Nephron progenitor cell (in vitro differentiated cells): ENCODE results near the gene NTSR2.

Source experiments
- DNase-seq: peaks from one replicate; pipeline ENCODE4 v3.0.0; 2021
- H3K27ac Mint-ChIP-seq: 2 replicates; pipeline ENCODE4 v1.8.0; 2021; ENCODE audit warnings: mild to moderate bottlenecking, moderate library complexity, mixed read lengths
- H3K27me3 Mint-ChIP-seq: 2 replicates; pipeline ENCODE4 v1.8.0; 2021; ENCODE audit warnings: mild to moderate bottlenecking, low read depth, mixed read lengths; ENCODE audit not compliant: poor library complexity
- H3K36me3 Mint-ChIP-seq: 2 replicates; pipeline ENCODE4 v1.8.0; 2021; ENCODE audit warnings: low read depth, mixed read lengths
- H3K4me1 Mint-ChIP-seq: 2 replicates; pipeline ENCODE4 v1.8.0; 2021; ENCODE audit warnings: mixed read lengths
- H3K4me3 Mint-ChIP-seq: 2 replicates; pipeline ENCODE4 v1.8.0; 2021; ENCODE audit warnings: mild to moderate bottlenecking, moderate library complexity, mixed read lengths
- H3K9me3 Mint-ChIP-seq: 2 replicates; pipeline ENCODE4 v1.8.0; 2021; ENCODE audit warnings: mild to moderate bottlenecking, moderate library complexity, mixed read lengths
- CTCF ChIP-seq: fragments of 200-600 bp; sonication (generic); IDR thresholded peaks from 2 replicates; pipeline ENCODE4 v1.5.0; 2021; ENCODE audit warnings: antibody characterized with exemption

NTSR2 gene

GRCh38 chr2:11656252-11656651 lies 13.7 kb downstream of the NTSR2 start:
- H3K27ac Mint-ChIP-seq, result no peak overlapping the region
- H3K4me3 Mint-ChIP-seq, result no peak overlapping the region
- H3K4me1 Mint-ChIP-seq, result peaks cover 5% of the 10 kb centered on the region
- no peaks in the 10 kb centered on the region for H3K36me3 Mint-ChIP-seq
- DNase-seq, result no peak
- no peak for TF ChIP-seq CTCF
- peaks cover 1% of the 10 kb centered on the region for H3K9me3 Mint-ChIP-seq
- peaks cover 20% of the 10 kb centered on the region for H3K27me3 Mint-ChIP-seq

DNA sequence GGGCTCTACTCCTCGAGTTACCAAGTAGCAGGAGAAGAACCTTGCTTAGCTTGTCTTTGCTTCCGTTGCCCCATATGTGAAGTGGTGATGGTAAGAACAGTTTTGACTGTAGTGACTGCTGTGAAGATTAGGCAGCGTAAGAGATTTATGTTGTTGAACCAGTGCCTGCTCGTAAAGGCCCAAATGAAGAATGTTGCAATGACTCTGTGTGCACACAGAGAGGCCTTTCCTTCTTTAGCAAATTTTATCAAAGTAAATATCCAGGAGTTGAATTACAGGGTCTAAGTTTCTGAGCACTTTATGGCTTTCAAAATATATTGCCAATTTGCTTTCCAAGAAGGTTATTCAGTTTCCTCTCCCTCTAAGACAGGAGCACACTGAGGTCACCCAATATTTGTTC lies 14.5 kb downstream of the NTSR2 start:
- TF ChIP-seq CTCF, result no peak
- no peak overlapping the region for H3K4me3 Mint-ChIP-seq
- peaks cover 20% of the 10 kb centered on the region for H3K27me3 Mint-ChIP-seq

DNA sequence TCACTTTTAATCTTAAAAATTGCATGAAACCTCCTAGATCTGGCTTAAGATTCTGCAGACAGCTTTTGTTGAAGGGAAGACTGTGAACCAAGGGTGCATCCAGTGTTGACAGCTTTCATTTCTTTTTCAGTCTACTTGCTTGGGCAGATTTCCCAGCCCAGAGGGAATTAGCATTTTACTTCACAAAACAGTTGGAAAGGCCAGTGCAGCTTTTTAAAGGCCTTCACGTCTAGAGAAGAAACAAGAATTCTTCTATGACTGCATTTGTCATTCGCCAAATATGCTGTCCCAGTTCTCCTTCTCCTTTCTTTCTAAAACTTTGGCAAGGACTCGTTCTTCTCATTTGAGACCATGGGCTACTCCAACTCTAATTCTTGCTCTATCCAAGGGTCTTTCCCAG lies 17.4 kb downstream of the NTSR2 start:
- H3K4me3 Mint-ChIP-seq, result no peak overlapping the region
- TF ChIP-seq CTCF, result no peak
- no peaks in the 10 kb centered on the region for H3K9me3 Mint-ChIP-seq
- peaks cover 5% of the 10 kb centered on the region for H3K4me1 Mint-ChIP-seq
- H3K27ac Mint-ChIP-seq, result no peak overlapping the region
- peaks cover 4% of the 10 kb centered on the region for H3K36me3 Mint-ChIP-seq
- DNase-seq, result no peak
- peaks cover 5% of the 10 kb centered on the region for H3K27me3 Mint-ChIP-seq

More for the DNA sequence above, 14.5 kb downstream of the NTSR2 start:
- no peaks in the 10 kb centered on the region for H3K9me3 Mint-ChIP-seq
- peaks cover 5% of the 10 kb centered on the region for H3K4me1 Mint-ChIP-seq
- no peak for DNase-seq
- no peaks in the 10 kb centered on the region for H3K36me3 Mint-ChIP-seq
- H3K27ac Mint-ChIP-seq, result no peak overlapping the region

DNA sequence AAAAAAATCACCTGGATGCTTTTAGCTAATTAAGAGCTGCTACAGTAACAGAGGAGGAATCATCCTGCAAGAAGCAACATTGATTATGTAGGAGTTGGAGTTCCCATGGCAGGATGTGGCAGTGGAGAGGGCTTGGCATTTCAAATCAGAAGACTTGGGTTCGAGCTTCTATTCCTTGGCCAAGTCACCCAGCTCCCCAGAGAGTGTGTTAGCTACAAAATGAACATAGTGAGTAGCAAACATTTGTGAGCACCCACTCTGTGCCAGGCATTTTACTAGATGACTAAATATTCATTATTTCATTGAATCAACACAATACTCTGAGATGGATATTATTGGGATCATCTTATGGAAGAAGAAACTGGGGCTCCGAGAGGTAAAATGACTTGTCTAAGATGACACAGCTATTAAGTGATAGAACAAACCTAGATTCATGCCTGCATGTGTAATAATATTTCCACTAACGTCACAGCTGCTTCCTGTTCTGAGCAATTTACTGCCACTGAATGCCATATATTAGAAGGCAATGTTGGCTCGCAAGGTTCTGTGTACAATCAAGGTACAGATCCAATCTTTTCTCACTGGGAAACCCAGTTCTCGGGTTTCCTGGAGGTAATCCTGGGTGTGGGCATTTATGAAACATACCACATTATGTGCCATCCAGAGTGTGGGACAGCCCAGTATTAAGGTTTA lies 18.0 kb downstream of the NTSR2 start:
- Mint-ChIP-seq H3K4me1 (peaks cover 5% of the 10 kb centered on the region), H3K9me3 (no peaks in the 10 kb centered on the region), H3K4me3 (no peak overlapping the region), H3K27ac (no peak overlapping the region), H3K27me3 (peaks cover 1% of the 10 kb centered on the region), H3K36me3 (peaks cover 5% of the 10 kb centered on the region)
- no peak for DNase-seq
- no peak for TF ChIP-seq CTCF

- Mint-ChIP-seq H3K4me3 (no peak overlapping the region), H3K9me3 (no peaks in the 10 kb centered on the region), H3K27ac (no peak overlapping the region), H3K27me3 (no peaks in the 10 kb centered on the region), H3K36me3 (peaks cover 12% of the 10 kb centered on the region), H3K4me1 (no peaks in the 10 kb centered on the region)
- no peak for TF ChIP-seq CTCF
- DNase-seq, result no peak
Measured at GRCh38 chr2:11649093-11649492, 20.9 kb downstream of the NTSR2 start.
